ENCODE results near the gene CEP112.

CEP112 gene

GRCh38 chr17:65599650-65600049, 592.3 kb downstream of the CEP112 start:
- no peak overlapping the region for H2AFZ ChIP-seq (ENCODE audit: low read depth, low read length, severe bottlenecking)
- no peaks in the 10 kb centered on the region for H3F3A ChIP-seq (ENCODE audit: insufficient read depth)
- no peak overlapping the region for H3K9ac ChIP-seq (ENCODE audit: low read length)
- no peaks in the 10 kb centered on the region for H3K27me3 ChIP-seq (ENCODE audit: low read length)
- H3K79me2 ChIP-seq (ENCODE audit: insufficient read depth, low read length): no peaks in the 10 kb centered on the region
- H4K20me1 ChIP-seq (ENCODE audit: low read depth, low read length): no peaks in the 10 kb centered on the region
- H3K9me3 ChIP-seq (ENCODE audit: insufficient read depth, low read length): no peaks in the 10 kb centered on the region
- H3K4me3 ChIP-seq (ENCODE audit: insufficient read depth, low read length, poor library complexity, severe bottlenecking): no peak overlapping the region
- no peaks in the 10 kb centered on the region for H3K9me2 ChIP-seq (replicated peaks; ENCODE audit: insufficient read depth, low read length)
- H3K4me2 ChIP-seq (ENCODE audit: low read depth, low read length, poor library complexity, severe bottlenecking): no peak overlapping the region
- no peak overlapping the region for H3K27ac ChIP-seq (ENCODE audit: low read depth, low read length)
- no peaks in the 10 kb centered on the region for H3K36me3 ChIP-seq (ENCODE audit: low read length)
- TF ChIP-seq EZH2phosphoT487 (conservative IDR thresholded peaks at IDR 0.05; ENCODE audit: low read length): no peak
- no peak for TF ChIP-seq CTCF (IDR thresholded peaks at IDR 0.05; ENCODE audit: insufficient read depth, low read length, poor library complexity, severe bottlenecking)

- H2AFZ ChIP-seq (ENCODE audit: low read depth, low read length, severe bottlenecking): no peak overlapping the region
- no peaks in the 10 kb centered on the region for H3K36me3 ChIP-seq (ENCODE audit: low read length)
Observed at GRCh38 chr17:65598746-65599145, 593.2 kb downstream of the CEP112 start.

GRCh38 chr17:65595071-65595656, 596.8 kb downstream of the CEP112 start:
- Histone ChIP-seq H3K27me3 (ENCODE audit: low read length) (no peaks in the 10 kb centered on the region), H3K27ac (ENCODE audit: low read depth, low read length) (no peak overlapping the region), H3K9me3 (ENCODE audit: insufficient read depth, low read length) (no peaks in the 10 kb centered on the region), H3K4me2 (ENCODE audit: low read depth, low read length, poor library complexity, severe bottlenecking) (no peak overlapping the region), H3K4me3 (ENCODE audit: insufficient read depth, low read length, poor library complexity, severe bottlenecking) (no peak overlapping the region), H4K20me1 (ENCODE audit: low read depth, low read length) (no peaks in the 10 kb centered on the region), H3K9me2 (replicated peaks; ENCODE audit: insufficient read depth, low read length) (no peaks in the 10 kb centered on the region), H3K36me3 (ENCODE audit: low read length) (no peaks in the 10 kb centered on the region), H3K9ac (ENCODE audit: low read length) (no peak overlapping the region), H3K79me2 (ENCODE audit: insufficient read depth, low read length) (no peaks in the 10 kb centered on the region), H2AFZ (ENCODE audit: low read depth, low read length, severe bottlenecking) (no peak overlapping the region), H3F3A (ENCODE audit: insufficient read depth) (no peaks in the 10 kb centered on the region)
- no peak for TF ChIP-seq EZH2phosphoT487 (conservative IDR thresholded peaks at IDR 0.05; ENCODE audit: low read length)
- no peak for TF ChIP-seq CTCF (IDR thresholded peaks at IDR 0.05; ENCODE audit: insufficient read depth, low read length, poor library complexity, severe bottlenecking)

More at GRCh38 chr17:65598746-65599145, 593.2 kb downstream of the CEP112 start:
- no peaks in the 10 kb centered on the region for H3K79me2 ChIP-seq (ENCODE audit: insufficient read depth, low read length)
- H3F3A ChIP-seq (ENCODE audit: insufficient read depth): no peaks in the 10 kb centered on the region
- no peaks in the 10 kb centered on the region for H3K27me3 ChIP-seq (ENCODE audit: low read length)
- no peaks in the 10 kb centered on the region for H4K20me1 ChIP-seq (ENCODE audit: low read depth, low read length)
- H3K9ac ChIP-seq (ENCODE audit: low read length): no peak overlapping the region
- H3K27ac ChIP-seq (ENCODE audit: low read depth, low read length): no peak overlapping the region
- H3K9me2 ChIP-seq (replicated peaks; ENCODE audit: insufficient read depth, low read length): no peaks in the 10 kb centered on the region
- TF ChIP-seq EZH2phosphoT487 (conservative IDR thresholded peaks at IDR 0.05; ENCODE audit: low read length): no peak
- TF ChIP-seq CTCF (IDR thresholded peaks at IDR 0.05; ENCODE audit: insufficient read depth, low read length, poor library complexity, severe bottlenecking): no peak
- H3K9me3 ChIP-seq (ENCODE audit: insufficient read depth, low read length): no peaks in the 10 kb centered on the region
- H3K4me3 ChIP-seq (ENCODE audit: insufficient read depth, low read length, poor library complexity, severe bottlenecking): no peak overlapping the region
- H3K4me2 ChIP-seq (ENCODE audit: low read depth, low read length, poor library complexity, severe bottlenecking): no peak overlapping the region

Data from SU-DHL-6 (cell line).